Measurements from ENCODE around the gene SLC2A9. TPM values are rescaled to one million over a fixed set of nuclear protein-coding genes. Genes with fewer than 3 reads are reported as not detected.

The SLC2A9 gene
- polyA plus RNA-seq, 2 of the 4 experiments (the other 2 are of a cell fraction), result 0.62 to 0.70 TPM

GRCh38 chr4:10024303-10024702, 3.0 kb upstream of the SLC2A9 start:
- 71% methylated on average over 2 of the region's 2 CpGs for WGBS (ENCODE audit: missing lambda C conversion rate)
- Histone ChIP-seq H3K27ac (no peak overlapping the region), H3K4me3 (no peak overlapping the region), H3K4me1 (peaks cover 12% of the 10 kb centered on the region; the same call in 2 of the 3 replicates), H3K9me3 (no peaks in the 10 kb centered on the region), H3K4me2 (no peak overlapping the region)
- no peak for TF ChIP-seq EHF (CRISPR knock-in tag; IDR thresholded peaks at IDR 0.05)
- no peak for TF ChIP-seq CBX2 (IDR thresholded peaks at IDR 0.05; ENCODE audit: borderline replicate concordance, low read depth)
- TF ChIP-seq ZNF302 (CRISPR knock-in tag; IDR thresholded peaks at IDR 0.05), result no peak
- TF ChIP-seq CEBPB (IDR thresholded peaks at IDR 0.05), result no peak
- TF ChIP-seq KDM5A (IDR thresholded peaks at IDR 0.05), result no peak
- TF ChIP-seq CBX8 (IDR thresholded peaks at IDR 0.05), result no peak
- no peak for TF ChIP-seq JUN (IDR thresholded peaks at IDR 0.05)
- no peak for TF ChIP-seq HEYL (CRISPR knock-in tag; IDR thresholded peaks at IDR 0.05)
- no peak for TF ChIP-seq FOSL2 (IDR thresholded peaks at IDR 0.05)
- no peak for TF ChIP-seq FOSL2 (CRISPR knock-in tag; IDR thresholded peaks at IDR 0.05)
- TF ChIP-seq HOXB5 (CRISPR knock-in tag; IDR thresholded peaks at IDR 0.05), result no peak
- TF ChIP-seq E2F6 (IDR thresholded peaks at IDR 0.05; ENCODE audit: borderline replicate concordance, low read depth), result no peak
- no peak for TF ChIP-seq BHLHE40 (IDR thresholded peaks at IDR 0.05; ENCODE audit: low read depth, low read length)
- TF ChIP-seq EP300 (IDR thresholded peaks at IDR 0.05), result no peak
- no peak for TF ChIP-seq HOXA7 (CRISPR knock-in tag; IDR thresholded peaks at IDR 0.05)
- no peak for TF ChIP-seq ESRRA (IDR thresholded peaks at IDR 0.05; ENCODE audit: borderline replicate concordance, low read length)
- no peak for TF ChIP-seq PBX3 (IDR thresholded peaks at IDR 0.05)
- no peak for TF ChIP-seq HDAC2 (IDR thresholded peaks at IDR 0.05)
- no peak for TF ChIP-seq KDM1A (IDR thresholded peaks at IDR 0.05; ENCODE audit: low read depth)
- TF ChIP-seq USF2 (IDR thresholded peaks at IDR 0.05), result no peak
- DNase-seq (ENCODE audit: low read depth in 1 of 2, low spot score in 1 of 2) (no peak), FAIRE-seq (no peak), ATAC-seq (no peak)
- ChIA-PET POLR2A (no interaction called here), CTCF (interaction anchor here (1.4 to 2.0 kb wide), 3 partner anchors 9 to 11 kb away, joined by 3 to 5 read pairs (median 4); no protein-coding TSS in a partner anchor)

GRCh38 chr4:10023806-10024205, 2.5 kb upstream of the SLC2A9 start:
- 62% methylated on average over 5 of the region's 7 CpGs for WGBS (ENCODE audit: missing lambda C conversion rate)
- H3K9me3 ChIP-seq, result no peaks in the 10 kb centered on the region
- H3K4me3 ChIP-seq, result no peak overlapping the region
- ATAC-seq (no peak), DNase-seq (ENCODE audit: low read depth in 1 of 2, low spot score in 1 of 2) (no peak), FAIRE-seq (no peak)
- no peak overlapping the region for H3K4me2 ChIP-seq
- H3K4me1 ChIP-seq, result peaks cover 11% of the 10 kb centered on the region; the same call in 2 of the 3 replicates
- ChIA-PET CTCF (interaction anchor here (1.1 to 2.0 kb wide), 4 partner anchors 8 to 40 kb away, joined by 3 to 5 read pairs (median 4); no protein-coding TSS in a partner anchor), POLR2A (no interaction called here)
- no peak overlapping the region for H3K27ac ChIP-seq
- TF ChIP-seq ELK1 (IDR thresholded peaks at IDR 0.05; ENCODE audit: low read depth, low read length) (no peak), SREBF2 (IDR thresholded peaks at IDR 0.05) (no peak), HOXB5 (CRISPR knock-in tag; IDR thresholded peaks at IDR 0.05) (no peak), TP53 (CRISPR knock-in tag; IDR thresholded peaks at IDR 0.05) (no peak), HOXA7 (CRISPR knock-in tag; IDR thresholded peaks at IDR 0.05) (no peak), CBX2 (IDR thresholded peaks at IDR 0.05; ENCODE audit: borderline replicate concordance, low read depth) (no peak), GATA3 (IDR thresholded peaks at IDR 0.05; ENCODE audit: borderline replicate concordance) (no peak), HES2 (IDR thresholded peaks at IDR 0.05) (no peak), E2F6 (IDR thresholded peaks at IDR 0.05; ENCODE audit: borderline replicate concordance, low read depth) (no peak)

All from A549 (cell line).